SK-MEL-5 (cell line): Measurements from ENCODE around the gene TRAP1. TPM values are rescaled to one million over a fixed set of nuclear protein-coding genes. Genes with fewer than 3 reads are reported as not detected.
A peak's percentile ranks its signal among the peaks of the same experiment; 100 is the strongest.

Experiments
- DNase-seq: peaks from one replicate; pipeline ENCODE4 v3.0.0-alpha.2; 2016; ENCODE audit warnings: low read depth, low spot score
- in situ Hi-C: cut with HindIII; loops from 2 replicates; pipeline ENCODE4 v1.10.0; 2016; ENCODE audit warnings: low sequenced_read_pairs, high pct_unique_total_duplicates, low pct_unique_long_range_greater_than_20kb
- total RNA-seq: library from RNA; depleted of rRNA; stranded (reverse); fragments of >200 nt; shearing (Covaris generic); gene quantifications from 2 replicates; pipeline ENCODE4 v1.2.3, GENCODE V29; 2014

The TRAP1 gene
- total RNA-seq, 1 experiment from 2014 or later = 98.7 TPM

- in situ Hi-C loops = no loop called here
- no peak for DNase-seq
These were observed 71.6 kb downstream of the TRAP1 start for GRCh38 chr16:3645504-3646347.

GRCh38 chr16:3645108-3645503 is 72.2 kb downstream of the TRAP1 start:
- in situ Hi-C loops = no loop called here
- no peak for DNase-seq

GRCh38 chr16:3643095-3643730 is 74.1 kb downstream of the TRAP1 start:
- no peak for DNase-seq
- in situ Hi-C loops = no loop called here

- in situ Hi-C loops = no loop called here
- DNase-seq = no peak
These were observed 74.8 kb downstream of the TRAP1 start for GRCh38 chr16:3642397-3643094.

- in situ Hi-C loops = no loop called here
- no peak for DNase-seq
These were observed 75.4 kb downstream of the TRAP1 start for GRCh38 chr16:3641801-3642396.

GRCh38 chr16:3640632-3641501 is 76.5 kb downstream of the TRAP1 start:
- no peak for DNase-seq
- in situ Hi-C loops = no loop called here

- in situ Hi-C loops = no loop called here
- no peak for DNase-seq
These were observed 77.1 kb downstream of the TRAP1 start for GRCh38 chr16:3640207-3640606.

- DNase-seq = no peak
- in situ Hi-C loops = no loop called here
These were observed 78.2 kb downstream of the TRAP1 start for GRCh38 chr16:3638916-3639644.

- DNase-seq = peak; percentile 9
These were observed 79.9 kb downstream of the TRAP1 start for GRCh38 chr16:3637371-3637923.

GRCh38 chr16:3625911-3626732 is 91.2 kb downstream of the TRAP1 start:
- in situ Hi-C loops = no loop called here
- DNase-seq = peak; percentile 12

More at GRCh38 chr16:3637371-3637923, 79.9 kb downstream of the TRAP1 start:
- in situ Hi-C loops = no loop called here

GRCh38 chr16:3625331-3625730 is 92.0 kb downstream of the TRAP1 start:
- no peak for DNase-seq
- in situ Hi-C loops = no loop called here

- in situ Hi-C loops = no loop called here
- DNase-seq = no peak
These were observed 93.7 kb downstream of the TRAP1 start for GRCh38 chr16:3623642-3624041.

GRCh38 chr16:3618769-3619141 is 98.6 kb downstream of the TRAP1 start:
- no peak for DNase-seq
- in situ Hi-C loops = no loop called here

GRCh38 chr16:3612510-3613466 is 104.5 kb downstream of the TRAP1 start:
- in situ Hi-C loops = no loop called here
- no peak for DNase-seq
